ENCODE measurements around the gene ZP1. TPM values are rescaled to one million over a fixed set of nuclear protein-coding genes. Genes with fewer than 3 reads are reported as not detected.
"Not testable (repeated sequence)": the region's sequence is repeated elsewhere in the genome, so short reads cannot be mapped to it uniquely, and the experiment has no call there.

The ZP1 gene
- total RNA-seq: not detected in 2 replicates
- long read RNA-seq: 0 reads

- H3K4me3 Mint-ChIP-seq (ENCODE audit: unreplicated experiment): no peak within 1 kb of the TSS
- TF ChIP-seq CTCF (IDR thresholded peaks at IDR 0.05): no peak
- DNase-seq (ENCODE audit: extremely low spot score, unreplicated experiment): no peak
- no peaks in the 10 kb centered on the region for H3K36me3 Mint-ChIP-seq (ENCODE audit: unreplicated experiment)
- H3K27me3 Mint-ChIP-seq (ENCODE audit: unreplicated experiment): peaks cover 6% of the 10 kb centered on the region
- no peaks in the 10 kb centered on the region for H3K9me3 Mint-ChIP-seq (ENCODE audit: unreplicated experiment)
- no peak within 1 kb of the TSS for H3K27ac Mint-ChIP-seq (ENCODE audit: unreplicated experiment)
- H3K4me1 Mint-ChIP-seq (ENCODE audit: unreplicated experiment): peaks cover 25% of the 10 kb centered on the region
These were observed at the start of gene ZP1 for GRCh38 chr11:60866911-60867870. TSS of gene ZP1 (plus strand) at chr11:60867542. CDS start at chr11:60867562, 20 bp downstream.

DNA sequence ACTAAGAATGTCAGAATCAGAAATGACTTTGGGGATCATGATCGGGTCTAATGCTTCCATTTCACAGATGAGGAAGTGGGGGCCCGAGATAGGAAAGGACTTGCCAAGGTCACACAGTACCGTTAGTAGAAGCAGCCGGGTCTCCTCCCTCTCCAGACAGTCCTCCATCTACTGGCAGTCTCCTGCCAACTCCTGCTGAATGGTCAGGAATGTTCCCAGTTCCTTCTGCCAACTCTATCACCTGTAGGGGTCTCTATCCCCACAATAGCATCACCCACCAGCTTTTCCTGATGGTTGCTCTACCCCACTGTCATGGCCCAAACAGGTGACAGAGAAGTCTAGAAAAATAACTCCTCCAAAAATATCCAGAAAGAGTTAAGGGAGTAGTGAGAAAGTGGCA is 49.3 kb upstream of the ZP1 start:
- Mint-ChIP-seq H3K9me3 (ENCODE audit: unreplicated experiment) (no peaks in the 10 kb centered on the region), H3K4me3 (ENCODE audit: unreplicated experiment) (no peak overlapping the region), H3K27ac (ENCODE audit: unreplicated experiment) (no peak overlapping the region), H3K27me3 (ENCODE audit: unreplicated experiment) (peaks cover 5% of the 10 kb centered on the region), H3K36me3 (ENCODE audit: unreplicated experiment) (no peaks in the 10 kb centered on the region), H3K4me1 (ENCODE audit: unreplicated experiment) (no peaks in the 10 kb centered on the region)
- DNase-seq (ENCODE audit: extremely low spot score, unreplicated experiment): no peak
- no peak for TF ChIP-seq CTCF (IDR thresholded peaks at IDR 0.05)

GRCh38 chr11:60821827-60822599 is 45.3 kb upstream of the ZP1 start:
- Mint-ChIP-seq H3K36me3 (ENCODE audit: unreplicated experiment) (no peaks in the 10 kb centered on the region), H3K27ac (ENCODE audit: unreplicated experiment) (no peak overlapping the region), H3K9me3 (ENCODE audit: unreplicated experiment) (no peaks in the 10 kb centered on the region), H3K4me1 (ENCODE audit: unreplicated experiment) (no peaks in the 10 kb centered on the region), H3K27me3 (ENCODE audit: unreplicated experiment) (peaks cover 10% of the 10 kb centered on the region), H3K4me3 (ENCODE audit: unreplicated experiment) (no peak overlapping the region)
- TF ChIP-seq CTCF (IDR thresholded peaks at IDR 0.05): no peak
- no peak for DNase-seq (ENCODE audit: extremely low spot score, unreplicated experiment)

- peaks cover 19% of the 10 kb centered on the region for H3K27me3 Mint-ChIP-seq (ENCODE audit: unreplicated experiment)
- not testable (repeated sequence) for DNase-seq (ENCODE audit: extremely low spot score, unreplicated experiment); H3K36me3 Mint-ChIP-seq (ENCODE audit: unreplicated experiment); H3K27ac Mint-ChIP-seq (ENCODE audit: unreplicated experiment); H3K4me3 Mint-ChIP-seq (ENCODE audit: unreplicated experiment); H3K4me1 Mint-ChIP-seq (ENCODE audit: unreplicated experiment); H3K9me3 Mint-ChIP-seq (ENCODE audit: unreplicated experiment)
These were observed 43.5 kb upstream of the ZP1 start for GRCh38 chr11:60823745-60824306.

DNA sequence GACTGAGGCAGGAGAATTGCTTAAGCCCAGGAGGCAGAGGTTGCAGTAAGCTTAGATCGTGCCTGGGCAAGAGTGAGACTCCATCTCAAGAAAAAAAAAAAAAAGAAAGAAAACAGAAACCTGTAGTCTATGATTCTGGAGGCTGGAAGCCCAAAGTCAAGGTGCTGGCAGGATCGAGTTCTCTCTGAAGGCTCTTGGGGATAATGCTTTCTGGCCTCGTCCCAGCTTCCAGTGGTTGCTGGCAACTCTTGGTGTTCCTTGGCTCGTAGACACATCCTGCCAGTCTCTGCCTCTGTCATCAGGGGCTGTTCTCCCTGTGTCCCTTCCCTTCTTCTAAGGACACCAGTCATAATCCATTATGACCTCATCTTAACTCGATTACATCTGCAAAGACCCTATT is 42.2 kb upstream of the ZP1 start:
- Mint-ChIP-seq H3K36me3 (ENCODE audit: unreplicated experiment) (no peaks in the 10 kb centered on the region), H3K27ac (ENCODE audit: unreplicated experiment) (no peak overlapping the region), H3K9me3 (ENCODE audit: unreplicated experiment) (no peaks in the 10 kb centered on the region), H3K27me3 (ENCODE audit: unreplicated experiment) (peaks cover 16% of the 10 kb centered on the region), H3K4me1 (ENCODE audit: unreplicated experiment) (no peaks in the 10 kb centered on the region), H3K4me3 (ENCODE audit: unreplicated experiment) (no peak overlapping the region)
- DNase-seq (ENCODE audit: extremely low spot score, unreplicated experiment): no peak
- TF ChIP-seq CTCF (IDR thresholded peaks at IDR 0.05): no peak

Measured in osteocyte (in vitro differentiated cells).